ENCODE measurements around the gene MYBPC1. TPM values are rescaled to one million over a fixed set of nuclear protein-coding genes. Genes with fewer than 3 reads are reported as not detected.
A peak's percentile ranks its signal among the peaks of the same experiment; 100 is the strongest.

MYBPC1 gene
- total and polyA plus RNA-seq, 2 of the 13 experiments (the other 11 are each of a cell fraction or from before 2014, with no cell fraction given) = 0.31 to 0.53 TPM

DNA sequence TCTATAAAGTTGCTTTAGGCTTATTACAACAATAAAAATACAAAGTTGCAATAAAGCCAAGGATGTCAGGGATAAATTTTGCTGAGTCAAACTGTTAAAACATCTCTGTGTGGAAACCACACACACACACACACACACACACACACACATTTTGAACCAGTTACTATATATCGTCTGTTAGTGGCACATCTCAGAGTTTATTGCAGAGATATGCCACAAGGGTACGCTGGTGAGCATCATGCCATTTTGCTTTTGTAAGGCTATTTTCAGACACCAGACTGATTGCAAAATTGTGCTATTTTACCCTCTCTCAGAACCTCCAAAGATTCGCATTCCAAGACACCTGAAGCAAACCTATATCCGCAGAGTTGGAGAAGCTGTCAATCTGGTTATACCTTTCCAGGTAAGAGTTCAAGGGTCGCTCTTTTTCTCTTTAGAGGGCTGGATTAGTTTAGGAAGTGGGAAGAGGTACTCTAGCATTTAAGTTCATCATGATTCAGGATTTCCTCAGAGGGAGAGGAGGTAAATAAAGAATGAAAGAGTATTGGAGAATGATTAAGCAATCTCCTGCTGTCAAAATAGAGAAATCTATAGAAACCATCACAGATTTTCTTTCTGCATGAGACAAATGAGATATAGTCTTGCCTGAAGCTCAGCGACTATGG lies 75.4 kb downstream of the MYBPC1 start (continued):
- TF ChIP-seq, protein P1, sequence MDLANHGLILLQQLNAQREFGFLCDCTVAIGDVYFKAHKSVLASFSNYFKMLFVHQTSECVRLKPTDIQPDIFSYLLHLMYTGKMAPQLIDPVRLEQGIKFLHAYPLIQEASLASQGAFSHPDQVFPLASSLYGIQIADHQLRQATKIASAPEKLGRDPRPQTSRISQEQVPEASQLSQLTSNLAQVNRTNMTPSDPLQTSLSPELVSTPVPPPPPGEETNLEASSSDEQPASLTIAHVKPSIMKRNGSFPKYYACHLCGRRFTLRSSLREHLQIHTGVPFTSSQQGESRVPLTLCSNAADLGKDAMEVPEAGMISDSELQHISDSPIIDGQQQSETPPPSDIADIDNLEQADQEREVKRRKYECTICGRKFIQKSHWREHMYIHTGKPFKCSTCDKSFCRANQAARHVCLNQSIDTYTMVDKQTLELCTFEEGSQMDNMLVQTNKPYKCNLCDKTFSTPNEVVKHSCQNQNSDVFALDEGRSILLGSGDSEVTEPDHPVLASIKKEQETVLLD (CRISPR knock-in tag; IDR thresholded peaks at IDR 0.05; ENCODE audit: low read depth) = no peak
- TF ChIP-seq GATAD1 (CRISPR knock-in tag; IDR thresholded peaks at IDR 0.05) = peak; percentile 30; the same call in 1 of the 2 replicates
- TF ChIP-seq, protein P2, sequence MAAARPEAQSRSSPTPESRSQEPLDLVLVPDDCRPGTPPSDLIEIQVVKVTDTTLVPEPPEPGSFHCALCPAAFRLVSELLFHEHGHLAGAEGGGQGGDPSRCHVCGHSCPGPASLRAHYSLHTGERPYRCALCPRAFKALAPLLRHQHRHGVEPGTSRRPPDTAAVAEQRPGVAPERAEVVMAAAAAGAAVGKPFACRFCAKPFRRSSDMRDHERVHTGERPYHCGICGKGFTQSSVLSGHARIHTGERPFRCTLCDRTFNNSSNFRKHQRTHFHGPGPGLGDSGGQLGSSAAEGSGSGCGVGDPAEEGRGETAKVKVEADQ (CRISPR knock-in tag; IDR thresholded peaks at IDR 0.05; ENCODE audit: borderline replicate concordance) = no peak
- TF ChIP-seq NFYB (CRISPR knock-in tag; IDR thresholded peaks at IDR 0.05) = no peak
- TF ChIP-seq PAF1 (CRISPR knock-in tag; IDR thresholded peaks at IDR 0.05) = no peak
- TF ChIP-seq, protein P3, sequence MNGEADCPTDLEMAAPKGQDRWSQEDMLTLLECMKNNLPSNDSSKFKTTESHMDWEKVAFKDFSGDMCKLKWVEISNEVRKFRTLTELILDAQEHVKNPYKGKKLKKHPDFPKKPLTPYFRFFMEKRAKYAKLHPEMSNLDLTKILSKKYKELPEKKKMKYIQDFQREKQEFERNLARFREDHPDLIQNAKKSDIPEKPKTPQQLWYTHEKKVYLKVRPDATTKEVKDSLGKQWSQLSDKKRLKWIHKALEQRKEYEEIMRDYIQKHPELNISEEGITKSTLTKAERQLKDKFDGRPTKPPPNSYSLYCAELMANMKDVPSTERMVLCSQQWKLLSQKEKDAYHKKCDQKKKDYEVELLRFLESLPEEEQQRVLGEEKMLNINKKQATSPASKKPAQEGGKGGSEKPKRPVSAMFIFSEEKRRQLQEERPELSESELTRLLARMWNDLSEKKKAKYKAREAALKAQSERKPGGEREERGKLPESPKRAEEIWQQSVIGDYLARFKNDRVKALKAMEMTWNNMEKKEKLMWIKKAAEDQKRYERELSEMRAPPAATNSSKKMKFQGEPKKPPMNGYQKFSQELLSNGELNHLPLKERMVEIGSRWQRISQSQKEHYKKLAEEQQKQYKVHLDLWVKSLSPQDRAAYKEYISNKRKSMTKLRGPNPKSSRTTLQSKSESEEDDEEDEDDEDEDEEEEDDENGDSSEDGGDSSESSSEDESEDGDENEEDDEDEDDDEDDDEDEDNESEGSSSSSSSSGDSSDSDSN (CRISPR knock-in tag; IDR thresholded peaks at IDR 0.05) = no peak
- TF ChIP-seq GATAD2A (CRISPR knock-in tag; IDR thresholded peaks at IDR 0.05) = peak; percentile 58
- TF ChIP-seq ATAD3A (CRISPR knock-in tag; IDR thresholded peaks at IDR 0.05) = no peak
- TF ChIP-seq REPIN1 (CRISPR knock-in tag; IDR thresholded peaks at IDR 0.05; ENCODE audit: borderline replicate concordance, low read depth) = 0 out of 2 replicates have a peak, but pooled peaks have one; percentile 31
- no peak for TF ChIP-seq HMG20A (CRISPR knock-in tag; IDR thresholded peaks at IDR 0.05; ENCODE audit: borderline replicate concordance)
- no peak for TF ChIP-seq ERF (CRISPR knock-in tag; IDR thresholded peaks at IDR 0.05)
- no peak for TF ChIP-seq ZKSCAN5 (CRISPR knock-in tag; IDR thresholded peaks at IDR 0.05)
- no peak for TF ChIP-seq TAF15 (IDR thresholded peaks at IDR 0.05; ENCODE audit: low read depth, low read length, poor library complexity, severe bottlenecking)
- TF ChIP-seq, protein P4, sequence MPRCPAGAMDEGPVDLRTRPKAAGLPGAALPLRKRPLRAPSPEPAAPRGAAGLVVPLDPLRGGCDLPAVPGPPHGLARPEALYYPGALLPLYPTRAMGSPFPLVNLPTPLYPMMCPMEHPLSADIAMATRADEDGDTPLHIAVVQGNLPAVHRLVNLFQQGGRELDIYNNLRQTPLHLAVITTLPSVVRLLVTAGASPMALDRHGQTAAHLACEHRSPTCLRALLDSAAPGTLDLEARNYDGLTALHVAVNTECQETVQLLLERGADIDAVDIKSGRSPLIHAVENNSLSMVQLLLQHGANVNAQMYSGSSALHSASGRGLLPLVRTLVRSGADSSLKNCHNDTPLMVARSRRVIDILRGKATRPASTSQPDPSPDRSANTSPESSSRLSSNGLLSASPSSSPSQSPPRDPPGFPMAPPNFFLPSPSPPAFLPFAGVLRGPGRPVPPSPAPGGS (CRISPR knock-in tag; IDR thresholded peaks at IDR 0.05) = no peak
- TF ChIP-seq ZFP36 (IDR thresholded peaks at IDR 0.05; ENCODE audit: borderline replicate concordance, low read depth, low read length, partially characterized antibody) = no peak
- TF ChIP-seq MBNL3 (CRISPR knock-in tag; conservative IDR thresholded peaks at IDR 0.05) = no peak
- TF ChIP-seq ZNF644 (CRISPR knock-in tag; IDR thresholded peaks at IDR 0.05; ENCODE audit: low read depth) = no peak
- no peak for TF ChIP-seq ZNF546 (CRISPR knock-in tag; conservative IDR thresholded peaks at IDR 0.05)
- no peak for TF ChIP-seq ZNF484 (CRISPR knock-in tag; IDR thresholded peaks at IDR 0.05; ENCODE audit: borderline replicate concordance, low read depth)
- TF ChIP-seq, protein P5, sequence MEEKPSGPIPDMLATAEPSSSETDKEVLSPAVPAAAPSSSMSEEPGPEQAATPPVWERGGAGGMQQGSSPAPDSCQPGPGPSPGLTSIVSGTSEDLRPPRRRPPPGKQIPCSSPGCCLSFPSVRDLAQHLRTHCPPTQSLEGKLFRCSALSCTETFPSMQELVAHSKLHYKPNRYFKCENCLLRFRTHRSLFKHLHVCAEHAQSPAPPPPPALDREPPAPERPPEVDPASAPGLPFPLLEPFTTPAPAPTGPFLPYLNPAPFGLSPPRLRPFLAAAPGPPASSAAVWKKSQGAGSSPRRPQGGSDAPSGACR (CRISPR knock-in tag; IDR thresholded peaks at IDR 0.05) = no peak
- TF ChIP-seq AGO1 (IDR thresholded peaks at IDR 0.05; ENCODE audit: low read depth, low read length, poor library complexity, severe bottlenecking) = no peak
- TF ChIP-seq ELF4 (CRISPR knock-in tag; IDR thresholded peaks at IDR 0.05; ENCODE audit: borderline replicate concordance) = no peak
- TF ChIP-seq RORA (CRISPR knock-in tag; IDR thresholded peaks at IDR 0.05) = no peak
- TF ChIP-seq ZNF652 (CRISPR knock-in tag; IDR thresholded peaks at IDR 0.05; ENCODE audit: borderline replicate concordance, low read depth) = no peak
- TF ChIP-seq RNF2 (conservative IDR thresholded peaks at IDR 0.05; ENCODE audit: low read depth) = no peak
